HEK293T (cell line): Measurements from ENCODE around the gene EML4.

Experiments
- CTCF ChIA-PET: fragments of 350-600 bp; formaldehyde crosslinking; extraction: SDS; loops from one replicate; lab custom pipeline; 2021; ENCODE audit warnings: antibody characterized with exemption, inconsistent platforms; lab: Yijun Ruan, JAX
- POLR2A ChIA-PET: fragments of 350-600 bp; formaldehyde crosslinking; extraction: SDS; loops from one replicate; lab custom pipeline; 2020; ENCODE audit warnings: antibody characterized with exemption, inconsistent platforms; lab: Yijun Ruan, JAX
- DNase-seq: peaks from one replicate; pipeline ENCODE4 v3.0.0; 2012; ENCODE audit warnings: mixed read lengths; ENCODE audit errors: extremely low spot score
- ARNT ChIP-seq: fragments of 450-650 bp; IDR thresholded peaks from 2 replicates; pipeline ENCODE4 v1.6.1; 2017; ENCODE audit warnings: mild to moderate bottlenecking
- BHLHE40 ChIP-seq: fragments of 450-650 bp; IDR thresholded peaks from 2 replicates; pipeline ENCODE4 v1.6.1; 2016; ENCODE audit warnings: mild to moderate bottlenecking, moderate library complexity, borderline replicate concordance
- CTBP1 ChIP-seq: fragments of 450-650 bp; IDR thresholded peaks from 2 replicates; pipeline ENCODE4 v1.6.1; 2016; ENCODE audit warnings: borderline replicate concordance
- ELF4 ChIP-seq: fragments of 450-650 bp; IDR thresholded peaks from 2 replicates; pipeline ENCODE4 v1.6.1; 2017; ENCODE audit warnings: antibody characterized with exemption
- FOXA1 ChIP-seq: fragments of 450-650 bp; IDR thresholded peaks from 2 replicates; pipeline ENCODE4 v1.6.1; 2016; ENCODE audit warnings: mild to moderate bottlenecking
- FOXK2 ChIP-seq: fragments of 450-650 bp; IDR thresholded peaks from 2 replicates; pipeline ENCODE4 v1.6.1; 2016; ENCODE audit warnings: mild to moderate bottlenecking
- FOXM1 ChIP-seq: fragments of 450-650 bp; IDR thresholded peaks from 2 replicates; pipeline ENCODE4 v1.6.1; 2017; ENCODE audit warnings: mild to moderate bottlenecking, borderline replicate concordance
- HDGF ChIP-seq: fragments of 450-650 bp; IDR thresholded peaks from 2 replicates; pipeline ENCODE4 v1.6.1; 2017; ENCODE audit warnings: antibody characterized with exemption, borderline replicate concordance
- L3MBTL2 ChIP-seq: fragments of 450-650 bp; conservative IDR thresholded peaks from 2 replicates; pipeline ENCODE4 v1.6.1; 2016; ENCODE audit warnings: mild to moderate bottlenecking
- LEF1 ChIP-seq: fragments of 450-650 bp; IDR thresholded peaks from 2 replicates; pipeline ENCODE4 v1.6.1; 2017; ENCODE audit warnings: mild to moderate bottlenecking, borderline replicate concordance
- NFRKB ChIP-seq: fragments of 450-650 bp; IDR thresholded peaks from 2 replicates; pipeline ENCODE4 v1.6.1; 2016; ENCODE audit warnings: mild to moderate bottlenecking, moderate library complexity
- PKNOX1 ChIP-seq: fragments of 450-650 bp; IDR thresholded peaks from 2 replicates; pipeline ENCODE4 v1.6.1; 2016
- SP1 ChIP-seq: fragments of 450-650 bp; IDR thresholded peaks from 2 replicates; pipeline ENCODE4 v1.6.1; 2017
- SUZ12 ChIP-seq: fragments of 450-650 bp; IDR thresholded peaks from 2 replicates; pipeline ENCODE4 v1.6.1; 2016; ENCODE audit warnings: mild to moderate bottlenecking
- TARDBP ChIP-seq: fragments of 450-650 bp; IDR thresholded peaks from 2 replicates; pipeline ENCODE4 v1.6.1; 2016
- ZNF384 ChIP-seq: fragments of 450-650 bp; IDR thresholded peaks from 2 replicates; pipeline ENCODE4 v1.6.1; 2016

The EML4 gene

DNA sequence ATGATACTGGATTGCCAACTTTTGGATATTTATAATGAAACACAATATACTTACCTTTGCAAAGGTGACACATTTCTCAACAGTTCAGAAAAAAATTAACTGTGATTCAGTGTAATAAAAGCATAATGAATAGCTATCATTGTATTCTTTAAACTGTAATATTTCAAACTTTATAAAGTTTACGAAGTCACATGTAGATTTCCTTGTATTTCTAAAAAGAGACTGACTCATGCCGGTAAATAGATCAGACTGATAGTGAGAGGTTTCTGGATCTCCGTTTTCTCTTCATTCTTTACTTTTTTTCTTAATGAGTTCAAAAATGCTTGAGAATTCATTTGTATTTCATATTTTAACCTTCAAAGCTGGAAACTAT, 70.1 kb downstream of the EML4 start:
- no peak for DNase-seq
- POLR2A ChIA-PET: no interaction called here
- TF ChIP-seq FOXA1 (no peak), FOXM1 (no peak), SP1 (no peak), SUZ12 (no peak), LEF1 (no peak), ZNF384 (no peak), TARDBP (no peak), HDGF (no peak)
- CTCF ChIA-PET: interaction anchor here (0.6 to 2.4 kb wide), 4 partner anchors 8 to 1707 kb away, joined by 3 to 13 read pairs (median 5); no protein-coding TSS in a partner anchor

DNA sequence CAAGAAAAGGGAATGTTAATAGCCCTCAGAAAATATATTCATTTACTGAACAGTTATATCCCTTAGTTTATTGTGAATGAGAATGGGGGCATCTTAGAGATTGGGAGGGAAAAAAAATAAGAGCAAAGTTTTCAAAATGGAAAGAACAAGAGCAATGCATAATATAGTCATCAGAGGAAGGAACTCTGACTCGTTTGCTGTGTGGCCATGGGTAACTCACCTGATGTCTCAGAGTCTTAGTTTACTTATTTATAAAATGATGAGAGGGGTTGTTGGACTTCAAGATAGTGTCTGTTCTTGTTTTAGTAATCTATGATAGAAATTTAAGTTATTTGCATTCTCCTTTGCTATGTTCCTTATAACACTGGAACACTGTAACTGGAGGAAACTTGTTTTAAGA, 70.7 kb downstream of the EML4 start:
- TF ChIP-seq ARNT (no peak), FOXK2 (no peak), NFRKB (no peak), SP1 (no peak), FOXA1 (no peak), BHLHE40 (no peak), L3MBTL2 (no peak), TARDBP (no peak)
- no peak for DNase-seq
- CTCF ChIA-PET: interaction anchor here (0.6 to 2.4 kb wide), 4 partner anchors 9 to 1708 kb away, joined by 3 to 13 read pairs (median 5); no protein-coding TSS in a partner anchor
- POLR2A ChIA-PET: no interaction called here

- CTCF ChIA-PET: interaction anchor here (0.7 to 2.4 kb wide), 2 partner anchors 146 to 155 kb away, joined by 5 to 13 read pairs; no protein-coding TSS in a partner anchor
- TF ChIP-seq L3MBTL2 (no peak), SUZ12 (no peak), HDGF (no peak), ZNF384 (no peak)
- POLR2A ChIA-PET: no interaction called here
- no peak for DNase-seq
These were observed 72.4 kb downstream of the EML4 start for GRCh38 chr2:42241517-42241916.

GRCh38 chr2:42243297-42243696, 74.1 kb downstream of the EML4 start:
- CTCF ChIA-PET: no interaction called here
- POLR2A ChIA-PET: no interaction called here
- no peak for TF ChIP-seq SP1
- TF ChIP-seq BHLHE40: no peak
- no peak for TF ChIP-seq FOXM1
- TF ChIP-seq ELF4: no peak
- no peak for TF ChIP-seq PKNOX1
- TF ChIP-seq L3MBTL2: no peak
- TF ChIP-seq HDGF: no peak
- no peak for TF ChIP-seq FOXK2
- no peak for DNase-seq

GRCh38 chr2:42244520-42244919, 75.4 kb downstream of the EML4 start:
- ChIA-PET CTCF (no interaction called here), POLR2A (no interaction called here)
- no peak for DNase-seq
- TF ChIP-seq FOXA1 (no peak), SUZ12 (no peak), FOXM1 (no peak), LEF1 (no peak), ZNF384 (no peak), HDGF (no peak), FOXK2 (no peak), ARNT (no peak), SP1 (no peak)

GRCh38 chr2:42245396-42245795, 76.2 kb downstream of the EML4 start:
- CTCF ChIA-PET: no interaction called here
- DNase-seq: no peak
- TF ChIP-seq L3MBTL2: no peak
- TF ChIP-seq CTBP1: no peak
- no peak for TF ChIP-seq FOXA1
- no peak for TF ChIP-seq FOXK2
- TF ChIP-seq HDGF: no peak
- TF ChIP-seq SP1: no peak
- no peak for TF ChIP-seq NFRKB
- no peak for TF ChIP-seq ELF4
- no peak for TF ChIP-seq SUZ12
- no peak for TF ChIP-seq ARNT
- no peak for TF ChIP-seq BHLHE40
- TF ChIP-seq TARDBP: no peak
- no peak for TF ChIP-seq FOXM1
- no peak for TF ChIP-seq LEF1
- no peak for TF ChIP-seq ZNF384
- no peak for TF ChIP-seq PKNOX1
- POLR2A ChIA-PET: no interaction called here

DNA sequence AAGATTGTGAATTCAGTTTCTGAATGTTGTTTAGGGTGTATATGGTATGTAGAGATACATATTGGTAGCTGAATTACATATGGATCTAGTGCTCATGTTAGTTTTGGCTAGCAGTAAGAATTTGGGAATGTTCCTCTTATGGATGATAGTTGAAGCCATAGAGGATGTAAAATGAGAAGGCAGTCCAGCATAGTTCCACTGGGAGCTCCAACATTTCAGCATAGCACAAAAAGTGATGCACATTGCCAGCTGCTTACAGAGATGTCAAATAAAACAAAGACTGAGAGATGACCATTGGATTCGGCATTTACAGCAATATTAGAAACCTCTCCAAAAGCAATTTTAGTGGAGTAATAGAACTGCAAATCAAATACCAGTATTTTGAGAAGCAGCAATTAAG, 77.4 kb downstream of the EML4 start:
- POLR2A ChIA-PET: no interaction called here
- no peak for TF ChIP-seq ELF4
- TF ChIP-seq NFRKB: no peak
- no peak for TF ChIP-seq L3MBTL2
- TF ChIP-seq ARNT: no peak
- TF ChIP-seq FOXM1: no peak
- TF ChIP-seq FOXA1: no peak
- CTCF ChIA-PET: no interaction called here
- DNase-seq: no peak

- POLR2A ChIA-PET: no interaction called here
- no peak for DNase-seq
- TF ChIP-seq FOXA1 (no peak), ZNF384 (no peak), SUZ12 (no peak), SP1 (no peak), LEF1 (no peak)
- CTCF ChIA-PET: no interaction called here
These were observed 79.7 kb downstream of the EML4 start for GRCh38 chr2:42248846-42249245.
